ENCODE results near the gene ARMC8. TPM values are rescaled to one million over a fixed set of nuclear protein-coding genes. Genes with fewer than 3 reads are reported as not detected.

Gene ARMC8
- total RNA-seq, 4 donors from 2014 or later, result 79.3 to 93.0 (median 84.9) TPM

GRCh38 chr3:138331143-138331894 is 144.2 kb downstream of the ARMC8 start:
- H3K4me3 ChIP-seq, result no peak overlapping the region
- H3K27ac ChIP-seq (replicated peaks in 1 of 4), result no peak overlapping the region
- no peaks in the 10 kb centered on the region for H3K36me3 ChIP-seq
- intact Hi-C loops (cut with DNase I), result loop anchor here (5.0 kb wide), 1 partner anchor 86 kb away; no protein-coding TSS in a partner anchor
- DNase-seq (ENCODE audit: extremely low spot score), result peak; percentile 19
- no peaks in the 10 kb centered on the region for H3K9me3 ChIP-seq
- H3K4me1 ChIP-seq, result peaks cover 11 to 22% (median 17%) of the 10 kb centered on the region in 4 donors
- 79% methylated on average over 6 of the region's 6 CpGs for WGBS
- no peaks in the 10 kb centered on the region for H3K27me3 ChIP-seq
- TF ChIP-seq EP300 (IDR thresholded peaks at IDR 0.05) (no peak), POLR2A (IDR thresholded peaks at IDR 0.05; ENCODE audit: low read depth) (no peak), CTCF (IDR thresholded peaks at IDR 0.05) (no peak), POLR2AphosphoS5 (IDR thresholded peaks at IDR 0.05) (no peak)

- Histone ChIP-seq H3K4me3 (no peak overlapping the region), H3K9me3 (no peaks in the 10 kb centered on the region), H3K27me3 (no peaks in the 10 kb centered on the region), H3K36me3 (no peaks in the 10 kb centered on the region), H3K27ac (replicated peaks in 1 of 4) (no peak overlapping the region), H3K4me1 (peaks cover 11 to 22% (median 17%) of the 10 kb centered on the region in 4 donors)
- intact Hi-C loops (cut with DNase I), result loop anchor here (5.0 kb wide), 1 partner anchor 85 kb away; no protein-coding TSS in a partner anchor
- peak; percentile 26 for DNase-seq (ENCODE audit: extremely low spot score)
- WGBS, result 38% methylated on average over 4 of the region's 4 CpGs
- TF ChIP-seq EP300 (IDR thresholded peaks at IDR 0.05) (no peak), CTCF (IDR thresholded peaks at IDR 0.05) (peak; percentile 63 to 68 (median 65))
Measured at GRCh38 chr3:138332472-138333073, 145.5 kb downstream of the ARMC8 start.

GRCh38 chr3:138334608-138335007 is 147.5 kb downstream of the ARMC8 start:
- Histone ChIP-seq H3K27ac (replicated peaks in 1 of 4) (no peak overlapping the region), H3K4me3 (no peak overlapping the region), H3K36me3 (no peaks in the 10 kb centered on the region), H3K9me3 (no peaks in the 10 kb centered on the region), H3K4me1 (peaks cover 3 to 7% (median 4%) of the 10 kb centered on the region in 4 donors), H3K27me3 (no peaks in the 10 kb centered on the region)
- peak; percentile 66 for DNase-seq (ENCODE audit: extremely low spot score)
- no peak for TF ChIP-seq CTCF (IDR thresholded peaks at IDR 0.05)
- no peak for TF ChIP-seq EP300 (IDR thresholded peaks at IDR 0.05)
- TF ChIP-seq POLR2AphosphoS5 (IDR thresholded peaks at IDR 0.05), result no peak
- TF ChIP-seq POLR2A (IDR thresholded peaks at IDR 0.05; ENCODE audit: low read depth), result no peak
- 87% methylated on average over 4 of the region's 4 CpGs for WGBS
- intact Hi-C loops (cut with DNase I), result loop anchor here (5.0 kb wide), 1 partner anchor 83 kb away; no protein-coding TSS in a partner anchor

GRCh38 chr3:138336454-138336999 is 149.4 kb downstream of the ARMC8 start:
- Histone ChIP-seq H3K9me3 (no peaks in the 10 kb centered on the region), H3K4me3 (no peak overlapping the region), H3K4me1 (no peaks in the 10 kb centered on the region), H3K36me3 (no peaks in the 10 kb centered on the region), H3K27ac (replicated peaks in 1 of 4) (no peak overlapping the region), H3K27me3 (no peaks in the 10 kb centered on the region)
- DNase-seq (ENCODE audit: extremely low spot score), result no peak
- 94% methylated on average over 4 of the region's 4 CpGs for WGBS
- TF ChIP-seq POLR2A (IDR thresholded peaks at IDR 0.05; ENCODE audit: low read depth) (no peak), CTCF (IDR thresholded peaks at IDR 0.05) (no peak), POLR2AphosphoS5 (IDR thresholded peaks at IDR 0.05) (no peak), EP300 (IDR thresholded peaks at IDR 0.05) (no peak)
- intact Hi-C loops (cut with DNase I), result no loop called here
